Measurements from ENCODE around the gene ERN2. TPM values are rescaled to one million over a fixed set of nuclear protein-coding genes. Genes with fewer than 3 reads are reported as not detected.

ERN2 gene
- total and polyA plus RNA-seq, 2 of the 13 experiments (the other 11 are each of a cell fraction or from before 2014, with no cell fraction given), result 2.2 to 3.5 TPM

- TF ChIP-seq TCF7 (IDR thresholded peaks at IDR 0.05; ENCODE audit: low read depth) (no peak; the same call in 1 of the 2 replicates), SP140L (CRISPR knock-in tag; IDR thresholded peaks at IDR 0.05; ENCODE audit: borderline replicate concordance) (peak; percentile 93; the same call in 1 of the 2 replicates), ZFP36L2 (CRISPR knock-in tag; IDR thresholded peaks at IDR 0.05) (no peak), PBX3 (CRISPR knock-in tag; IDR thresholded peaks at IDR 0.05; ENCODE audit: borderline replicate concordance) (no peak), KDM3A (CRISPR knock-in tag; IDR thresholded peaks at IDR 0.05; ENCODE audit: low read depth) (peak; percentile 91), ZBTB49 (CRISPR knock-in tag; IDR thresholded peaks at IDR 0.05; ENCODE audit: borderline replicate concordance) (no peak), ZFX (CRISPR knock-in tag; IDR thresholded peaks at IDR 0.05; ENCODE audit: low read depth) (peak; percentile 8; the same call in 1 of the 2 replicates), ZNF567 (CRISPR knock-in tag; IDR thresholded peaks at IDR 0.05; ENCODE audit: borderline replicate concordance) (peak; percentile 62; the same call in 1 of the 2 replicates), HNRNPK (IDR thresholded peaks at IDR 0.05; ENCODE audit: low read depth, low read length, poor library complexity, severe bottlenecking) (no peak), LBX2 (CRISPR knock-in tag; IDR thresholded peaks at IDR 0.05; ENCODE audit: borderline replicate concordance) (0 out of 2 replicates have a peak, but pooled peaks have one; percentile 50), HES4 (CRISPR knock-in tag; IDR thresholded peaks at IDR 0.05; ENCODE audit: borderline replicate concordance) (no peak), NFE2L2 (IDR thresholded peaks at IDR 0.05; ENCODE audit: low read length) (no peak), CBX1 (IDR thresholded peaks at IDR 0.05; ENCODE audit: low read depth) (peak; percentile 93), CC2D1A (CRISPR knock-in tag; IDR thresholded peaks at IDR 0.05) (peak; percentile 100), POLR2AphosphoS5 (IDR thresholded peaks at IDR 0.05; ENCODE audit: low read depth, low read length) (peak; percentile 83), NFYB (CRISPR knock-in tag; IDR thresholded peaks at IDR 0.05) (peak; percentile 95)
- TF ChIP-seq, protein P1, sequence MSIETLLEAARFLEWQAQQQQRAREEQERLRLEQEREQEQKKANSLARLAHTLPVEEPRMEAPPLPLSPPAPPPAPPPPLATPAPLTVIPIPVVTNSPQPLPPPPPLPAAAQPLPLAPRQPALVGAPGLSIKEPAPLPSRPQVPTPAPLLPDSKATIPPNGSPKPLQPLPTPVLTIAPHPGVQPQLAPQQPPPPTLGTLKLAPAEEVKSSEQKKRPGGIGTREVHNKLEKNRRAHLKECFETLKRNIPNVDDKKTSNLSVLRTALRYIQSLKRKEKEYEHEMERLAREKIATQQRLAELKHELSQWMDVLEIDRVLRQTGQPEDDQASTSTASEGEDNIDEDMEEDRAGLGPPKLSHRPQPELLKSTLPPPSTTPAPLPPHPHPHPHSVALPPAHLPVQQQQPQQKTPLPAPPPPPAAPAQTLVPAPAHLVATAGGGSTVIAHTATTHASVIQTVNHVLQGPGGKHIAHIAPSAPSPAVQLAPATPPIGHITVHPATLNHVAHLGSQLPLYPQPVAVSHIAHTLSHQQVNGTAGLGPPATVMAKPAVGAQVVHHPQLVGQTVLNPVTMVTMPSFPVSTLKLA (IDR thresholded peaks at IDR 0.05), result peak; percentile 90
- TF ChIP-seq, protein P2, sequence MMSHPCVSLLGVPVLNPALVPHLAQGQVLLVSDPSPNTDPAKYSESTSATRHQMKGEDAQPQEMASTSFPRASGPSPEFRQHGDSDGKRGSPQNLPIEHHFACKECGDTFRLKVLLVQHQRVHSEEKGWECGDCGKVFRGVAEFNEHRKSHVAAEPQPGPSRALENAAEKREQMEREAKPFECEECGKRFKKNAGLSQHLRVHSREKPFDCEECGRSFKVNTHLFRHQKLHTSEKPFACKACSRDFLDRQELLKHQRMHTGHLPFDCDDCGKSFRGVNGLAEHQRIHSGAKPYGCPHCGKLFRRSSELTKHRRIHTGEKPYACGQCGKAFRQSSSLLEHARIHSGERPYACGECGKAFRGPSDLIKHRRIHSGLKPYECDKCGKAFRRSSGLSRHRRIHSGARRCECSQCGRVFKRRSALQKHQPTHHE (CRISPR knock-in tag; IDR thresholded peaks at IDR 0.05; ENCODE audit: borderline replicate concordance), result peak; percentile 82; the same call in 1 of the 2 replicates
- TF ChIP-seq, protein P3, sequence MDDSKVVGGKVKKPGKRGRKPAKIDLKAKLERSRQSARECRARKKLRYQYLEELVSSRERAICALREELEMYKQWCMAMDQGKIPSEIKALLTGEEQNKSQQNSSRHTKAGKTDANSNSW (CRISPR knock-in tag; IDR thresholded peaks at IDR 0.05; ENCODE audit: borderline replicate concordance), result 0 out of 2 replicates have a peak, but pooled peaks have one; percentile 87
- TF ChIP-seq, protein P4, sequence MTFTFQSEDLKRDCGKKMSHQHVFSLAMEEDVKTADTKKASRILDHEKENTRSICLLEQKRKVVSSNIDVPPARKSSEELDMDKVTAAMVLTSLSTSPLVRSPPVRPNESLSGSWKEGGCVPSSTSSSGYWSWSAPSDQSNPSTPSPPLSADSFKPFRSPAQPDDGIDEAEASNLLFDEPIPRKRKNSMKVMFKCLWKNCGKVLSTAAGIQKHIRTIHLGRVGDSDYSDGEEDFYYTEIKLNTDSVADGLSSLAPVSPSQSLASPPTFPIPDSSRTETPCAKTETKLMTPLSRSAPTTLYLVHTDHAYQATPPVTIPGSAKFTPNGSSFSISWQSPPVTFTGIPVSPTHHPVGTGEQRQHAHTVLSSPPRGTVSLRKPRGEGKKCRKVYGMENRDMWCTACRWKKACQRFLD (CRISPR knock-in tag; IDR thresholded peaks at IDR 0.05; ENCODE audit: borderline replicate concordance), result peak; percentile 25; the same call in 1 of the 2 replicates
Measured at GRCh38 chr16:23678430-23679273, 34.4 kb downstream of the ERN2 start, which contains the start of gene PLK1 (continued).

Data from HepG2 (cell line).